Lung (tissue), 12 donors: ENCODE results near the gene LRP1B. TPM values are rescaled to one million over a fixed set of nuclear protein-coding genes. Genes with fewer than 3 reads are reported as not detected.

Experiments used
- ATAC-seq: fragments of 200-7000 bp; cut with Tn5 transposase; one replicate; pipeline ENCODE4 v1.9.1; 2020; ENCODE audit warnings: moderate number of reproducible peaks; ENCODE audit not compliant: insufficient read depth, low FRiP score
- DNase-seq, 3 donors: peaks; one replicate each; pipeline ENCODE4 v3.0.0-alpha.2; 2013 to 2017
- H3K27ac ChIP-seq, 2 donors: one replicate each; pipeline ENCODE4 v1.5.1; 2013; ENCODE audit warnings: mild to moderate bottlenecking in 2 of 2, moderate library complexity in 2 of 2, control low read depth in 1 of 2, inconsistent platforms in 1 of 2, low read depth in 1 of 2, low read length in 1 of 2
- H3K27me3 ChIP-seq, 3 donors: one replicate each; pipeline ENCODE4 v1.5.1; 2013; ENCODE audit warnings: low read length in 2 of 3; ENCODE audit not compliant: control insufficient read depth in 3 of 3, insufficient read depth in 3 of 3
- H3K36me3 ChIP-seq, 4 donors: one replicate each; pipeline ENCODE4 v1.5.1; 2013; ENCODE audit warnings: low read length in 4 of 4, mild to moderate bottlenecking in 1 of 4, moderate library complexity in 1 of 4; ENCODE audit not compliant: control insufficient read depth in 4 of 4, insufficient read depth in 4 of 4
- H3K4me1 ChIP-seq, 5 donors: one replicate each; pipeline ENCODE4 v1.5.1; 2013; ENCODE audit warnings: low read length in 5 of 5, mild to moderate bottlenecking in 2 of 5, moderate library complexity in 1 of 5; ENCODE audit not compliant: control insufficient read depth in 5 of 5, insufficient read depth in 5 of 5
- H3K4me3 ChIP-seq: one replicate; pipeline ENCODE4 v1.5.1; 2013; ENCODE audit warnings: mild to moderate bottlenecking, control low read depth, moderate library complexity
- H3K9ac ChIP-seq, 2 donors: one replicate each; pipeline ENCODE4 v1.5.1; 2013; ENCODE audit warnings: low read length in 2 of 2, control low read depth in 1 of 2; ENCODE audit not compliant: insufficient read depth in 1 of 2
- H3K9me3 ChIP-seq, 4 donors: one replicate each; pipeline ENCODE4 v1.5.1; 2013; ENCODE audit warnings: low read length in 3 of 4, mild to moderate bottlenecking in 1 of 4, moderate library complexity in 1 of 4; ENCODE audit not compliant: control insufficient read depth in 4 of 4, insufficient read depth in 3 of 4
- WGBS, 2 donors: extraction: QIAGEN DNeasy Blood & Tissue Kit; methylation state at CpG; one replicate each; pipeline ENCODE4 v1.1.7; 2013; 5-methylcytosine and 5-hydroxymethylcytosine counted together
- polyA plus RNA-seq, 2 donors: library from polyadenylated mRNA; stranded (reverse); fragments of 200-250 nt; gene quantifications; one replicate each; pipeline ENCODE4 v1.2.1, GENCODE V29; 2013
- total RNA-seq, 2 donors: library from RNA; depleted of rRNA in 1 of 2; stranded (reverse); fragments of >200 nt in 1 of 2; gene quantifications; one replicate each; pipeline ENCODE4 v1.2.1, GENCODE V29; 2014 to 2021
- TF ChIP-seq, protein P1 (sequence below): IDR thresholded peaks from 2 replicates; pipeline ENCODE4 v1.5.1; 2012; ENCODE audit warnings: mild to moderate bottlenecking; ENCODE audit errors: control extremely low read depth, extremely low read depth
- donor health status: control.
- donor health status: control.
- donor health status: Bipolar disorder and iron deficiency.
- donor health status: healthy.
- donor health status: DM: yes; HTN: yes; CAD: no.

The LRP1B gene
- total and polyA plus RNA-seq, 4 donors, result 0.01 to 6.5 (median 0.16) TPM

DNA sequence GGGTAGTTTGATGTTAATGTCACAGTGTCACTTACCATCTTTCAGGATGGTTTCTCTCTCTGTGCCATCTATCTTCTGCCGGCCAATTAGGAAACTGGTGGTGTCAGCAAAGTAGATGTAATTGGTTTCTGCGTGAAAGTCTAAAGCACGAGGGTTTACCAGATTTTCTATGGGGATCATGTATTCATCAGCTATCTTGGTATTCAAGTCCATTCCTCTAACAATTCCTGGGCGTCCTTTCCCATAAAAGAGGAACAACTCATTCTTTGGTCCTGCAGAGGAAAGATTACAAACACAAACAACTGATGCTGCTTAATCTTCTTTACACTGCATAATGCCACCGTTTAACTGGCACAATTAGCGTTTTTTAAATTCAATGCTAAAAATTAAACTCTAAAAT lies 1081.9 kb downstream of the LRP1B start:
- Histone ChIP-seq H3K4me1 (no peaks in the 10 kb centered on the region), H3K4me3 (no peak overlapping the region), H3K9me3 (no peaks in the 10 kb centered on the region), H3K27ac (no peak overlapping the region), H3K36me3 (no peaks in the 10 kb centered on the region), H3K9ac (no peak overlapping the region), H3K27me3 (no peaks in the 10 kb centered on the region)
- TF ChIP-seq, protein P1, sequence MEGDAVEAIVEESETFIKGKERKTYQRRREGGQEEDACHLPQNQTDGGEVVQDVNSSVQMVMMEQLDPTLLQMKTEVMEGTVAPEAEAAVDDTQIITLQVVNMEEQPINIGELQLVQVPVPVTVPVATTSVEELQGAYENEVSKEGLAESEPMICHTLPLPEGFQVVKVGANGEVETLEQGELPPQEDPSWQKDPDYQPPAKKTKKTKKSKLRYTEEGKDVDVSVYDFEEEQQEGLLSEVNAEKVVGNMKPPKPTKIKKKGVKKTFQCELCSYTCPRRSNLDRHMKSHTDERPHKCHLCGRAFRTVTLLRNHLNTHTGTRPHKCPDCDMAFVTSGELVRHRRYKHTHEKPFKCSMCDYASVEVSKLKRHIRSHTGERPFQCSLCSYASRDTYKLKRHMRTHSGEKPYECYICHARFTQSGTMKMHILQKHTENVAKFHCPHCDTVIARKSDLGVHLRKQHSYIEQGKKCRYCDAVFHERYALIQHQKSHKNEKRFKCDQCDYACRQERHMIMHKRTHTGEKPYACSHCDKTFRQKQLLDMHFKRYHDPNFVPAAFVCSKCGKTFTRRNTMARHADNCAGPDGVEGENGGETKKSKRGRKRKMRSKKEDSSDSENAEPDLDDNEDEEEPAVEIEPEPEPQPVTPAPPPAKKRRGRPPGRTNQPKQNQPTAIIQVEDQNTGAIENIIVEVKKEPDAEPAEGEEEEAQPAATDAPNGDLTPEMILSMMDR, result no peak
- ATAC-seq, result no peak
- no peak for DNase-seq
- WGBS, 2 donors, result 82 to 88% methylated on average over 6 of the region's 6 CpGs

- 64 to 70% methylated on average over 1 of the region's 1 CpG for whole genome bisulfite sequencing, 2 donors
- DNase-seq, result peak in 2 of 3 donors; percentile 5 to 10
These were observed 1089.5 kb downstream of the LRP1B start for GRCh38 chr2:141041281-141041680.

GRCh38 chr2:141038341-141038740 lies 1092.5 kb downstream of the LRP1B start:
- Histone ChIP-seq H3K9me3 (no peaks in the 10 kb centered on the region), H3K27me3 (no peaks in the 10 kb centered on the region), H3K9ac (no peak overlapping the region), H3K36me3 (no peaks in the 10 kb centered on the region), H3K4me1 (no peaks in the 10 kb centered on the region), H3K27ac (no peak overlapping the region), H3K4me3 (no peak overlapping the region)
- 76 to 84% methylated on average over 2 of the region's 2 CpGs for WGBS, 2 donors
- no peak for DNase-seq
- TF ChIP-seq, protein P1, result no peak
- ATAC-seq, result no peak

More at GRCh38 chr2:141041281-141041680, 1089.5 kb downstream of the LRP1B start:
- no peak overlapping the region for H3K9ac ChIP-seq
- TF ChIP-seq, protein P1, result no peak
- H3K27ac ChIP-seq, result no peak overlapping the region
- H3K36me3 ChIP-seq, result no peaks in the 10 kb centered on the region
- no peaks in the 10 kb centered on the region for H3K27me3 ChIP-seq
- no peak for ATAC-seq
- H3K9me3 ChIP-seq, result no peaks in the 10 kb centered on the region
- no peak overlapping the region for H3K4me3 ChIP-seq
- no peaks in the 10 kb centered on the region for H3K4me1 ChIP-seq

- no peaks in the 10 kb centered on the region for H3K9me3 ChIP-seq
- no peak overlapping the region for H3K9ac ChIP-seq
- no peak overlapping the region for H3K4me3 ChIP-seq
- H3K27ac ChIP-seq, result no peak overlapping the region
- ATAC-seq (no peak), DNase-seq (peak; percentile 23 to 77 (median 56))
- TF ChIP-seq, protein P1, result no peak
- 63 to 79% methylated on average over 2 of the region's 2 CpGs for WGBS, 2 donors
- no peaks in the 10 kb centered on the region for H3K4me1 ChIP-seq
- H3K27me3 ChIP-seq, result no peaks in the 10 kb centered on the region
- H3K36me3 ChIP-seq, result no peaks in the 10 kb centered on the region
These were observed 1093.5 kb downstream of the LRP1B start for GRCh38 chr2:141037361-141037760.
